GM19468 (cell line): ENCODE results near the gene GRPEL2.

ENCODE experiments used
- ATAC-seq: cut with Tn5 transposase; IDR thresholded peaks from one replicate; pipeline ENCODE4 v1.9.1; 2021; ENCODE audit warnings: mild to moderate bottlenecking, moderate library complexity, moderate number of reproducible peaks; ENCODE audit not compliant: unreplicated experiment; ENCODE audit errors: extremely low read depth

The GRPEL2 gene, protein sequence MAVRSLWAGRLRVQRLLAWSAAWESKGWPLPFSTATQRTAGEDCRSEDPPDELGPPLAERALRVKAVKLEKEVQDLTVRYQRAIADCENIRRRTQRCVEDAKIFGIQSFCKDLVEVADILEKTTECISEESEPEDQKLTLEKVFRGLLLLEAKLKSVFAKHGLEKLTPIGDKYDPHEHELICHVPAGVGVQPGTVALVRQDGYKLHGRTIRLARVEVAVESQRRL

DNA sequence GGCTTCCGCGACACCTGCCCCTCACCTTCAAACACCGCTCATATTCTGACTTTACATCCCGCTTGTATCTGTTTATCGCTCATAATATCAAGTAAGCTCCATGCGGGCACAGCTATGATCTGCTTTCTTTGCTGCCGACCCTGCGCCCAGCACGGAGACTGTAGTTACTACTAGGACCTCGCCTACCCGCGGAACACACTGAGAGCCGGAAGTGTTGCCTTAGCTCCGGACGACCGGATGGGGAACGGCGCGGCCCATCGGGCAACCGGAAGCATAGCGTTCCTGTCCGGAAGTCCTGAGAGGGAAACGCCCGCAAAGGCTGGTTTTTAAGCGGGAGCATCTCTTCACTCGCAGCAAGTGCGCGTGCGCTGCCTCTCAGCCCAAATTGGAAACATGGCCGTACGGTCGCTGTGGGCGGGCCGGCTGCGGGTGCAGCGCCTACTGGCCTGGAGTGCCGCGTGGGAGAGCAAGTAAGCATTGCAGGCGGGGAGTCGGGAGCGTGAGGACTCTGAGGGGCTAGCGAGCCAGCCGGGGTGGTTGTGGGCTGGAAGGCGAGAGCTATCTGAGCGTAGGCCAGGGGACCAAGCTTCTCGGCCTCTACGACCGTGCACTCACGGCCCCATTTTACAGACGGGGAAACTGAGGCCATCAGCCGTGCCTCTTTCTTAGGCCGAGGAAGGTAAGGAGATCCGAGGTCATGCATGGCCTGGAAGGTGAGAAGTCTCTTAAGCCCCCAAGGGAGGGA is at the start of gene GRPEL2:
GRPEL2 (plus strand) TSS at position 353 of the 745 bp plus-strand sequence; CDS start at position 394, 41 bp downstream.
- peak; percentile 97 for ATAC-seq

GRCh38 chr5:149297340-149298025 is 47.8 kb upstream of the GRPEL2 start:
- ATAC-seq, result no peak

GRCh38 chr5:149298163-149298562 is 47.1 kb upstream of the GRPEL2 start:
- no peak for ATAC-seq

DNA sequence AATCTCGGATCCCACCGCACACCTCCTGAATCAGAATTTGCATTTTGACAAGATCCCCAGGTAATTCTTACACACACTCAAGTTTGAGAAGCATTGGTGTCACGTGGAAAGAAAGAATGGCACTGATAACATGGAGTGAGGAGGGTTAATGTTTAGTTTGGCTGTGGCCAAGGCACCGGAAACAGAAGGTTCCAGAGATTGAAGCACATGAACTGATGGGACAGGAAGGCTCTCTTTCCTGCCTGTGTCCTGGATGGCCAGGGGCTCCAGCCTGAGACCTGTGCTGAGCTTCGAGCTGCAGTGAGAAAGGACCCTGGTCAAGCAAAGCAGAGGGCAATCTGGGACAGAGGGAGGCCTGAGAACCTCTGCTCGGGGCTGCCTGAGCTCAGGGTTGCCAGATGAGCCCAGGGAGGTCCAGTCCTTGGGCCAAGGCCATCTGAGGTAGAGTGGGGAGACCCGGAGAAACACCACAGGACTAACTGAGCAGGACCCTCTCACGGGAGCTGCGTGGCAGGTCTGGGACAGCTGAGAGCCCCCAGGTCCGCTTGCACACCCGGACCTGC is 46.4 kb upstream of the GRPEL2 start:
- ATAC-seq, result no peak

DNA sequence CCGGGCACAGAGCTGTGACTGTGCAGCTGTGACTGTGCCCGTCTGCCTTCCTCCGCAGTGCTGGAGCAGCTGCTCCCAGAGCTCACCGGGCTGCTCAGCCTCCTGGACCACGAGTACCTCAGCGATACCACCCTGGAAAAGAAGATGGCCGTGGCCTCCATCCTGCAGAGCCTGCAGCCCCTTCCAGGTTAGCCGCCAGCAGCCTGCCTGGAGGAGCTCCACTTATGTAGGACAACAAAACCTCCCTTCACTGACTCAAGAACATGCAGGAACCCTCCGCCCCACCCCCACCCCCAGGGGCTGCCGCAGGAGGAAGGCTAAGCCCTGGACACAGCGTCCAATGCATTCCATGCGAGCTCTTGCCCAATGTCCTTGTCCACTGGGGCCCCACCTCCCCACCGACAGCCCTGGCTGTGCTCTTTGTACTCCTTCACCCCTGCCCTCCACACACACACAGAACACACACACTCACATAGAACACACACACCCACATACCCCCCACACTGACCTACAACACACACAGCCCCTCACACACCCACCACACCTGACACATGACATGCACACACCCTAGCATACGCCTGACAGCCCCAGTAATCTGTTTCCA is 45.7 kb upstream of the GRPEL2 start:
- no peak for ATAC-seq

DNA sequence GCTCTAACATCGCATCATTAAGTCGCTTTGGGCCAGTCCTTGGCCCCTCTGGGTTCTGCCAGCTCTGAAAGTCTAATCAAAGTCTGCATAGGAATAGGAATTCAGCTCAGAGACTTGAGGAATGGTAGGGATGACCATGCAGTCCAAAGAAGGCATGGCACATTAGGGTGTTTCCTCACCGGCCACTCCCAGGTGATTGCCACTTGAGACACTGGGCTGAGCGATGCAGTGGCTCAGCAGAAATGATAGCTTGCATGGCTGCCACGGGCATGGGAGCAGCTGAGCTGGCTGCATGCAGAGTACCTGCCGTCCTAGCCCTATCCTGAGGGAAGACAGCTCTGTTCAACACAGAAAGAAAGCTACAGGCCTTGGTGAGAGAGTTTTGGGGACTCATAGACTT is 44.9 kb upstream of the GRPEL2 start:
- ATAC-seq, result no peak

GRCh38 chr5:149301049-149301743 is 44.1 kb upstream of the GRPEL2 start:
- no peak for ATAC-seq

GRCh38 chr5:149301744-149302380 is 43.4 kb upstream of the GRPEL2 start:
- no peak for ATAC-seq

DNA sequence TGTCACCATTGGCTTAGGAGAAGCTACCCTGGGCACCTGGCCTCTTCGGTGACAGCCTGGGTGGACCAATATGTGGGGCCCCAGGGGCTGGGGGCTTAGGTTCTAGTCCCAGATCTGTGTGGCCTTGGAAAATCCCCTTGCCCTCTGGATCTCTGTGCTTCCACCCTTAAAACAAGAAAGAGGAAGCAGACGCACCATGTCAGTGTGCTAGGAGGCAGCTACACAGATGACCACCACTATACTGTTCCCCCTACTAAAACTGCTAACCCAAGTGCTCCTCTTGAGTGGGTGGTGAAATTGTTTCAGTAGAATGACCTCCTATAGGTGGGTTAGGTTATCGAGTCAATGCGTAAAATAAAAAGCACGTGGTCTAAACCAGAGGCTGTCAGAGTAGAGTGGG is 42.7 kb upstream of the GRPEL2 start:
- no peak for ATAC-seq

DNA sequence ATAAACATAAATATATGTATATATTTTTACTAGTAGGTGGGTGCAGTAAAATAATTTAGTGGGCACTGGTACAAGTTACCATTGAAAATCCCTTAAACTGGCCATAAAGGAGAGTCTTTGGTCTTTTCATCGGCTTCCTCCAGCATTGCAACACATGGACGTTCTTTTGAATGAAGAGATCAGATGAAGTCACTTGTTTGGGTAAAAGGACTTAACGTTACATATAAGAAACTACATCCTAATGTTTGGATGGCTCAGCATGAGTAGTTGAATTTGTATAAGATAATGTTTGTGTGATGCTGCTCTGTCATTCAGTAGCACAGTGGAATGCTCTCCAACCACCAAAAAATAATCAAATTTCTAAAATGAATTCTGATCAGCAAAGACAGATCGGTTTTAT is 42.1 kb upstream of the GRPEL2 start:
- ATAC-seq, result no peak

DNA sequence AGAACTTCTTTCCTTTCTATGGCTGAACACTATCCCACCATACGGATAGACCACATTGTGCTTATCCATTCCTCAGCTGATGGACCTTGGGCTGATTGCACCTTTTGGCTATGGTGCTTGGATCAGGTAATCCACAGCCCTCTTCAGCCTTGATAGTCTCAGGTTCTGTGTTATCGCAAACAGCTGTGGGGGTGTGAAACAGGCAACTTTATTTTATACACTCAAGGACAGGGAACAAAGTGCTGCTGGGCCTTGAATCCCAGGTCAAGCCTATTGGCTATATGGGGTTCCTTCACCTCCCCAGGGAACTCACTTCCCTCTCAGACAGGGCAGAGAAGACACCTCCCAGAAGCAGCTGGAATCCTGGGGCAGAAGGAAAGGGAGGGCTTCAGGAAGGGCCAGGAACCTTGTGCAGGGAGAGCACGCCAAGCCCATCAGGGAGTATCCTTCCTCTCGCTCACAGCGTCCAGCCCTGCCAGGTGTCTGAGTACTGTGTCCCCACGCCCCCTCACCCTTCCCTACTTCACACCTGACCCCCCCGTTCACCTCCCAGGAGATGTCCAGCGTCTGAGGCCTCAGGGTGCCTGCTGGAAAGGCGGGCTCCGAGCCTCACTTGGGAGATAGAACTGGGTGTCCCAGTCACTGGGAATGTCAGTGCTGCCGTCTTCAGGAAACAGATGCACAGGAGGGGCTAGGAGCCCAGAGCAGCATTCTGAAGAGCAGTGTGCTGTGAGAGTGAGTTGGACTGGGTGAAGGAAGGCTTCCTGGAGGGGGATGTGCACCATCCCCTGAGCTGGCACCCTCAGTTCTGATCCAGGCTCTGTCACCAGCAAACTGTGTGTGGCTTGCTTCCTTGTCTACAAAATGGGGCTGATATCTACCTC is 40.9 kb upstream of the GRPEL2 start:
- no peak for ATAC-seq

DNA sequence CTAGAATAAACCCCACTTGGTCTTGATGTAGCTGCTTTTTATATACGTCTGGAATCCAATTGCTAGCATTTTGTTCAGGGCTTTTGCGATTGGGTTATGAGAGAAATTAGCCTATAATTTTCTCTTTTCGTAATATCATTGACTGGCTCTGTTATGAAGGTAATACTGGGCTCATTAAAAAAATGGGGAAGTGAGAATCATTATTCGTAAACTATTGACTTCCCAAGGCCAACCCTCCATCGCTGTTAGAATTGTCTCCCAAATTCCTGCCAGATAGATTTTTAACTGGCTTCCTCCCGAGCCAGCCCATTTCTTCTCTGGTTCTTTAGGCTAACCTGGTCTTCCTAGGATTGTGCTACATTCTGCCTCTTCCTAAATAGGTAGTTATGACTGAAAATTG is 35.9 kb upstream of the GRPEL2 start:
- ATAC-seq, result no peak

DNA sequence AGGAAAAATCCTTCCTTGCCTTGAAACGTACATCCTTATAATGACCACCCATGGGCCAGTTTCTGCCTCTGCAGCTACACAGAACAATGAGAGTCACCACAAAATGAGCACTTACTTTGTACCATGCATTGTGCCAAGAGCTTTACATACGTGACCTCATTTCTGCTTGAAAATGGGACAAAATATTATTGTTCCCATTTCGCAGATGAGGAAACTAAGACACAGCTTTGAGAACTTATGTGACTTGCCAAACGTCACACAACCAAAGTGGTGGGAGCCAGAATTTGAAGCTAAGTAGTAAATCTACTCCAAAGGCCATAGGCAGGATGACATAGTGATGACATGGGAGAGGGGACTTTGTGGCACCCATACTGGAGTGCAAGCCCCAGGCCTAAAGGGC is 34.8 kb upstream of the GRPEL2 start:
- no peak for ATAC-seq

DNA sequence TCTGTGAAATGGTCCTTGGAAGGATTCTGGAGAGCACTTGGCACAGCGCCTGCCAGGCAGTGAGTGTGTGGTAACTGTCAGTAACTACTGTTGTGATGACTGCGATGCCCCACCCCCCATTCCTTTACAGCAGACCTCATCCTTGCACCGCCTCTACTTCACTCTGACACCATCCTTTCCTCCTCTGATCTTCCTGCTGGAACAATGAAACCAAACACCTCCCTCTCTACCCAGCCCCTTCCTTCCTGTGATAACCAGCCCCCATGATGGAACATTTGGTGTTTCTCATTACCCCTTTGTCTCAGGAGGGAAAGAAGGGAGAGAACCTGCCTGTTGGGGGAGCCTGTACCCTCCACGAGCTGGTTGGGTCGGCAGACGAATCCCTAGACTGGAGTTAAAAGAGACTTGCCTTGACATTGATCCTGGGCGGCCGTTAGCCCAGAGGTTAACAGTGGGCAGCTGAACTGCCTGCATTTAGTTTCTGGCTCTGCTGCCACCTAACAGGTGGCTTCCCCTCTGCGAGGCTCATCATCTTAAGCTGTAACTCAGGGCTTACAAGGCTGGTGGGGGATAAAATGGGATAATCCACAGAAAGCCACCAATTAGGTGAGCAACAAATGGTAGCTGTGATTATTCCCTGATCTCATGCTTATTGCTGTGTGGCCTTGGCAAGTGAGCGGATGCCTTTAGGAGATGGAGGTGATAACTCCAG is 34.2 kb upstream of the GRPEL2 start:
- no peak for ATAC-seq

DNA sequence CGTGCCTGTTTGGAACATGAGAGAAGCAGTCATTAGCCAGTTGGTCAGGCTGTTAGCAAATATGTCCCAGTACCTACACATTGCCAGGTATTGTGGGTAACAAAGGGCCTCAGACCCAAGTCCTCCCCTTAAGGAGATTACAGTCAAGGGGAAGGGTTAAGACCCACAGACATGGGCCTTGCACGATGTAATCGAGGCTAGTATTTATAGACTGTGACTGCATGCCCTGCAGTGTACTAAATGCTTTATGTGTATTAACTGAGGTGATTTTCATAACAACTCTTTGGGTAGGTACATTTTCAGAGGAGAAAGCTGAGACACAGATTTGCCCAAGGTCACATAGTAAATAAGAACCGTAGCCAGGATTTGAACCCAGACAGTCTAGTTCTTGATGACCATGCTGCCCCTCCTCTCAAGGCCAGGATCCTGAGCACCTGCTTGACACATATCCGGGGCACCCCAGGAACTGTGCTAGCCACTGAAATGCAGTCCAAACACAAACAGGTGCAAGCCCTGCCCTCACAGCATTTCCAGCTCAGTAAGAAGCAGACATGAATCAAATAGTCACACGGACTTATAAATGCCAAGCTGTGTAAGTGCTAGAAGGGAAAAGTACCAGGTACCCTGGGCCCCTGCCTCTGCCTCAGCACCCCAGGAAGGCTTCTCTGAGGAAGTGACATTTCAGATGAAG is 32.0 kb upstream of the GRPEL2 start:
- no peak for ATAC-seq

- ATAC-seq, result no peak
Measured at GRCh38 chr5:149314571-149315111, 30.7 kb upstream of the GRPEL2 start.

GRCh38 chr5:149315753-149316152 is 29.5 kb upstream of the GRPEL2 start:
- no peak for ATAC-seq
